ENCODE data around the gene PCDHB1. TPM values are rescaled to one million over a fixed set of nuclear protein-coding genes. Genes with fewer than 3 reads are reported as not detected.

PCDHB1 gene, protein sequence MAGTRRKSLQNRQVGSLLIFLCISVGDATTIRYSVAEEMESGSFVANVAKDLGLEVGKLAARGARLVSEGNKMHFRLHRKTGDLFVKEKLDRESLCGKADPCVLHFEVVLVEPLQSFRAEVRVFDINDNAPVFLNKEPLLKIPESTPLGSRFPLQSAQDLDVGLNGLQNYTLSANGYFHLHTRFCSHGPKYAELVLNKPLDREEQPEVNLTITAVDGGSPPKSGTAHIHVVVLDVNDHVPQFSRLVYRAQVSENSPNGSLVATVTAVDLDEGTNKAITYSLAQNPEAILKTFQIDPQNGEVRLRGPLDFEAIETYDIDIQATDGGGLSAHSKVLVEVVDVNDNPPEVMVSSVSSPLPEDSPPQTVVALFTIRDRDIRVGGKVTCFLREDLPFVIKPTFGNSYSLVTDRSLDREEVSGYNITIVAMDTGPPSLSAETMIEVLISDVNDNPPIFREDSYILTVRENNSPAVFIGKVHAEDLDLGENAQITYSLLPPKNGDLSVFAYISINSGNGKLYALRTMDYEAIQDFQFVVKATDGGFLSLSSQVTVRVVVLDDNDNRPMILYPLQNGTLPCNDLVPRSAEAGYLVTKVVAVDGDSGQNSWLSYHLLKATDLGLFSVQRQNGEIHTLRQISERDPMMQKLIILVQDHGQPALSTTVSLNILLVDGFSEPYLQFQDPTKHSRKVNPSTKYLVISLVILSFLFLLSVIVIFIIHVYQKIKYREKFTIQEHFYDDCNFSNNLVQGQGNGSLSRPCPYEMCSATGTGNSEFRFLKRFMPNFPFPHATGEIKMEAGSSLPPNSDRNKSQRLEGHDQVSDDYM
- total RNA-seq: under 1 TPM; 0.11 to 0.28 TPM
- under 1 TPM; 0.01 to 0.04 TPM for polyA plus RNA-seq
- long read RNA-seq, donor 1: 0 reads
- long read RNA-seq, donor 2: 0 reads
- long read RNA-seq, donor 3: 0 reads
- long read RNA-seq, donor 4: 0 reads
- long read RNA-seq, donor 5: 0 reads

DNA sequence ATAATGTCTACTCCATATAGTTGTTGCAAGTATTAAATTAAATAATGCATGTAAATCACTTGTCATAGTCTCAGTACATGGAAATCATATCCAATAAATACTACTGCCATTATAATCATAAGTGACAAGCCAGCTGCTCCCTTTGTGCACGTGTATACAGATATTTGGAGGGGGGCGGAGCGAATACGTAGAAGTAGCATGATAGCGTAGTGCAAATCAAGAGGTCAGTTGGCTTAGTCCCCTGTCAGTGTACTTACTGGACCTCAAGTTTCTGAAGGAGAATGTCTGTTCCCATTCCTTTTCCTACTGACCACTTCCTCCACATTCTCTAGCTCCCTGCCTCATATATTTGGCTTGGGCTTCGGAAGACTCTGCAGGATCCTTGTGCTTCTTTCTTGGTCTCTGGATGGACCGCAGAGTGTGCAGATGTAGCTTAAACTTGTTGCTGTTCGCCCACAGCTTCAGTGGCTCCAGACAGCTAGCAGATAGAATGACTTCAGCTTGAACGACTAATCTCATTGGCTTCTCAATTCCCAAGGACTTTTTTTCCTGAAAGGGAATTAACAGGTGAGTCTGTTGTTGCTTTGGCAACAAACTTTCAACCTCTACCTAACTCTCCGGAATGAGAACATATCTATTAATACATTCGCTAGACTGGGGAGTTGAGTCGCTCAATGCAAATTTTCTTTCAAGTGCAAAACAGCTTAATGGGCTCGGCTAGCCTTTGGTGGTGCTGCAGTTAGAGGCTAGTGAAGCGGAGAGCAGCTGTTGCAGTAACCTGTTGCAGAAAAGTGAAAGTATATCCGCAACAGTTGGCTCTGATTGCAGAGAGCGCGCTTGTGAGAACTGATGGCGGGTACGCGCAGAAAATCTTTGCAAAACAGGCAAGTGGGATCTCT, at the start of gene PCDHB1:
Gene PCDHB1, plus strand, starts transcription at position 753 of the 899 bp plus-strand sequence. Its CDS starts 97 bp downstream, at position 850.
- Histone ChIP-seq H3K4me3 (peak within 1 kb of the TSS; percentile 42), H3K9ac (ENCODE audit: insufficient read depth in 1 of 2, low read length in 2 of 2) (no peak within 1 kb of the TSS), H3K27ac (ENCODE audit: low read depth in 1 of 2, low read length in 1 of 2) (no peak within 1 kb of the TSS), H3K4me1 (ENCODE audit: control insufficient read depth in 5 of 5, insufficient read depth in 5 of 5, low read length in 5 of 5) (peaks cover 0 to 3% (median 0%) of the 10 kb centered on the region in 5 donors), H3K9me3 (ENCODE audit: control insufficient read depth in 4 of 4, insufficient read depth in 3 of 4, low read length in 3 of 4) (peaks cover 0 to 14% (median 1%) of the 10 kb centered on the region in 4 donors), H3K36me3 (ENCODE audit: control insufficient read depth in 4 of 4, insufficient read depth in 4 of 4, low read length in 4 of 4) (no peaks in the 10 kb centered on the region), H3K27me3 (ENCODE audit: control insufficient read depth in 3 of 3, insufficient read depth in 3 of 3, low read length in 2 of 3) (peaks cover 3 to 10% (median 5%) of the 10 kb centered on the region in 3 donors)
- TF ChIP-seq, protein P1, sequence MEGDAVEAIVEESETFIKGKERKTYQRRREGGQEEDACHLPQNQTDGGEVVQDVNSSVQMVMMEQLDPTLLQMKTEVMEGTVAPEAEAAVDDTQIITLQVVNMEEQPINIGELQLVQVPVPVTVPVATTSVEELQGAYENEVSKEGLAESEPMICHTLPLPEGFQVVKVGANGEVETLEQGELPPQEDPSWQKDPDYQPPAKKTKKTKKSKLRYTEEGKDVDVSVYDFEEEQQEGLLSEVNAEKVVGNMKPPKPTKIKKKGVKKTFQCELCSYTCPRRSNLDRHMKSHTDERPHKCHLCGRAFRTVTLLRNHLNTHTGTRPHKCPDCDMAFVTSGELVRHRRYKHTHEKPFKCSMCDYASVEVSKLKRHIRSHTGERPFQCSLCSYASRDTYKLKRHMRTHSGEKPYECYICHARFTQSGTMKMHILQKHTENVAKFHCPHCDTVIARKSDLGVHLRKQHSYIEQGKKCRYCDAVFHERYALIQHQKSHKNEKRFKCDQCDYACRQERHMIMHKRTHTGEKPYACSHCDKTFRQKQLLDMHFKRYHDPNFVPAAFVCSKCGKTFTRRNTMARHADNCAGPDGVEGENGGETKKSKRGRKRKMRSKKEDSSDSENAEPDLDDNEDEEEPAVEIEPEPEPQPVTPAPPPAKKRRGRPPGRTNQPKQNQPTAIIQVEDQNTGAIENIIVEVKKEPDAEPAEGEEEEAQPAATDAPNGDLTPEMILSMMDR (IDR thresholded peaks at IDR 0.05; ENCODE audit: control extremely low read depth, extremely low read depth): no peak
- 19 to 22% methylated on average over 20 of the region's 20 CpGs for WGBS, 2 donors
- DNase-seq (peak in 2 of 3 donors; percentile 7 to 12), ATAC-seq (ENCODE audit: insufficient read depth, low FRiP score) (peak; percentile 27)

DNA sequence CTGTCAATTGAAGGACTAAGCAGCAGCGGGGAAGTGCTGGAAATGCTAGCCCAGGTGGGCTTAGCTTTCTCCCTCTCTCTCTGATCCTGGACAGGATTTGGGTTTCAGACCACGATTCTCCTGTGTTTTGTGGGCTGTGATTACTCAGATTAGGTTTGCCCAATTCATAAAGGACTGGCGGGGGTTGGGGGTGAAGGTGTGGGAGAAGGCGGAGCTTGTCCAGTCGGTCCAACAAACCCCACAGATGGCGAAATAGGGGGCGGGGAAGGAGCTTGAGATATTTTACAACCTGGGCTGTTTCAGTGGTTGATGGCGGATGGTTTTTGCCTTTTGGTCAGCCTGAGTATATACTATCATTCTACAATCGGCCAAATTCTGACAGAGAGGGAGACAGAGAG, 49.7 kb upstream of the PCDHB1 start:
- peak overlapping the region in 1 of 2 donors; percentile 75 for H3K27ac ChIP-seq (ENCODE audit: low read depth in 1 of 2, low read length in 1 of 2)
- H3K4me3 ChIP-seq: no peak overlapping the region
- peaks cover 0 to 9% (median 0%) of the 10 kb centered on the region in 5 donors for H3K4me1 ChIP-seq (ENCODE audit: control insufficient read depth in 5 of 5, insufficient read depth in 5 of 5, low read length in 5 of 5)
- TF ChIP-seq, protein P1 (IDR thresholded peaks at IDR 0.05; ENCODE audit: control extremely low read depth, extremely low read depth): no peak
- DNase-seq: peak; percentile 35 to 58 (median 46)
- H3K27me3 ChIP-seq (ENCODE audit: control insufficient read depth in 3 of 3, insufficient read depth in 3 of 3, low read length in 2 of 3): no peaks in the 10 kb centered on the region
- H3K9ac ChIP-seq (ENCODE audit: insufficient read depth in 1 of 2, low read length in 2 of 2): peak overlapping the region in 1 of 2 donors; percentile 2
- no peaks in the 10 kb centered on the region for H3K9me3 ChIP-seq (ENCODE audit: control insufficient read depth in 4 of 4, insufficient read depth in 3 of 4, low read length in 3 of 4)
- 2 to 7% methylated on average over 9 of the region's 9 CpGs for WGBS, 2 donors
- ATAC-seq (ENCODE audit: insufficient read depth, low FRiP score): no peak
- H3K36me3 ChIP-seq (ENCODE audit: control insufficient read depth in 4 of 4, insufficient read depth in 4 of 4, low read length in 4 of 4): no peaks in the 10 kb centered on the region

DNA sequence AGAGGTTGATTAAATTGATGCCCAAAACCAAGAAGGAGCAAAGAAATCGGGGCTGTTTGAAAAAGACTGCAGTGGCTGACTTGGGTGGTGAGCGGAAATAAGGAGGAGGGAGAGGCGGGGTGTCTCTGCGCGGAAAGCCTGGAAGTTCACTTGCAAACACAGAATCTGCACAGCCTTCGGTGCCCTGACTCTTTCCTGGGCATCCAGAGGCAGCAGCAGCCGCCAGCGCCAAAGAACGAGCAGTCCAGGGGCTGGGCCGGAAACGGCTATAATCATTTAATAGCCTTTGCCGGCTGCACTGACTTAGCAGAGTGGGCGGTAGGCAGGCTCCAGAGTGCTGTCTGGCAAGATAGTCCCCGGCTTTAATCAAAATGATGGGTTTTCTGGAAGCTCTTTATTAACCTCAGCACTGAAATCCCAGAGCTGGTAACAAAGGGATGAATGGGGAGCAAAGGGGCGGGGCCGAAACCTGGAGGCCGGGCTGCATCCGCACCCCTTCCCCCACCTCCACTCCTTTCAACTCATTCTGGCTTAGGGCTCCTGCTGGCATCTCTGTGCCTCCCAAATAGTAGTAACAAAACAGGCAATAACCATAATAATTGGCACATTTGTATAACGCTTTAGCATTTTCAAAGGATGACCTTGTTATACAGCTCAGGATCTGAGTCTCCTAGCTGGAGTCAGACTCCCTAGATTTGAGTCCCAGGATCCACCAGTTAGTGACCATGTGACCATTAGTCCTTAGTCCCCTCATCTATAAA, 49.1 kb upstream of the PCDHB1 start:
- peak overlapping the region in 1 of 2 donors; percentile 2 for H3K9ac ChIP-seq (ENCODE audit: insufficient read depth in 1 of 2, low read length in 2 of 2)
- no peaks in the 10 kb centered on the region for H3K9me3 ChIP-seq (ENCODE audit: control insufficient read depth in 4 of 4, insufficient read depth in 3 of 4, low read length in 3 of 4)
- DNase-seq (peak; percentile 57 to 63 (median 63)), ATAC-seq (ENCODE audit: insufficient read depth, low FRiP score) (no peak)
- peaks cover 0 to 9% (median 0%) of the 10 kb centered on the region in 5 donors for H3K4me1 ChIP-seq (ENCODE audit: control insufficient read depth in 5 of 5, insufficient read depth in 5 of 5, low read length in 5 of 5)
- WGBS, 2 donors: 4 to 5% methylated on average over 19 of the region's 19 CpGs
- H3K27me3 ChIP-seq (ENCODE audit: control insufficient read depth in 3 of 3, insufficient read depth in 3 of 3, low read length in 2 of 3): no peaks in the 10 kb centered on the region
- TF ChIP-seq, protein P1 (IDR thresholded peaks at IDR 0.05; ENCODE audit: control extremely low read depth, extremely low read depth): no peak
- no peaks in the 10 kb centered on the region for H3K36me3 ChIP-seq (ENCODE audit: control insufficient read depth in 4 of 4, insufficient read depth in 4 of 4, low read length in 4 of 4)
- H3K27ac ChIP-seq (ENCODE audit: low read depth in 1 of 2, low read length in 1 of 2): peak overlapping the region in 1 of 2 donors; percentile 14
- no peak overlapping the region for H3K4me3 ChIP-seq

All from lung (tissue), 16 donors.